SK-N-SH treated with all-trans-retinoic acid at 6 μM for 48 hours (cell line): ENCODE data around the gene KRTAP22-2.

Experiments used
- ATAC-seq: fragments of 200-7000 bp; cut with Tn5 transposase; 3 replicates; pipeline ENCODE4 v1.9.1; 2020; ENCODE audit warnings: mild to moderate bottlenecking, moderate library complexity
- ARNTL ChIP-seq: fragments of 450-650 bp; formaldehyde crosslinking; IDR thresholded peaks from 2 replicates; pipeline ENCODE4 v1.5.0; 2020; ENCODE audit warnings: low read depth, mild to moderate bottlenecking, moderate library complexity, borderline replicate concordance
- BACH2 ChIP-seq: fragments of 250-450 bp; sonication (Bioruptor Pico); IDR thresholded peaks from 2 replicates; pipeline ENCODE4 v1.9.0; 2021; ENCODE audit warnings: mild to moderate bottlenecking, borderline replicate concordance
- CSDC2 ChIP-seq: fragments of 250-450 bp; sonication (Bioruptor Pico); IDR thresholded peaks from 2 replicates; pipeline ENCODE4 v1.5.0; 2020; ENCODE audit warnings: mild to moderate bottlenecking, moderate library complexity
- ESRRG ChIP-seq: fragments of 250-450 bp; sonication (Bioruptor Pico); IDR thresholded peaks from 2 replicates; pipeline ENCODE4 v1.6.1; 2021; ENCODE audit warnings: mild to moderate bottlenecking
- GLIS3 ChIP-seq: fragments of 250-450 bp; sonication (Bioruptor Pico); IDR thresholded peaks from 2 replicates; pipeline ENCODE4 v1.5.0; 2020; ENCODE audit warnings: mild to moderate bottlenecking, moderate library complexity
- ISL1 ChIP-seq: fragments of 250-450 bp; sonication (Bioruptor Pico); IDR thresholded peaks from 2 replicates; pipeline ENCODE4 v2.1.2; 2022; ENCODE audit warnings: mild to moderate bottlenecking, moderate library complexity
- OSR1 ChIP-seq: fragments of 250-450 bp; sonication (Bioruptor Pico); IDR thresholded peaks from 2 replicates; pipeline ENCODE4 v1.8.0; 2022; ENCODE audit warnings: moderate library complexity, mild to moderate bottlenecking, inconsistent platforms
- PPARA ChIP-seq: fragments of 250-450 bp; sonication (Bioruptor Pico); IDR thresholded peaks from 2 replicates; pipeline ENCODE4 v1.5.0; 2020; ENCODE audit warnings: mild to moderate bottlenecking, borderline replicate concordance
- RARB ChIP-seq: fragments of 250-450 bp; sonication (Bioruptor Pico); IDR thresholded peaks from 2 replicates; pipeline ENCODE4 v1.8.0; 2021; ENCODE audit warnings: mild to moderate bottlenecking, moderate library complexity
- SNAI2 ChIP-seq: fragments of 250-450 bp; sonication (Bioruptor Pico); IDR thresholded peaks from 2 replicates; pipeline ENCODE4 v1.5.0; 2020; ENCODE audit warnings: mild to moderate bottlenecking, moderate library complexity
- TCF4 ChIP-seq: fragments of 250-450 bp; sonication (Bioruptor Pico); IDR thresholded peaks from 2 replicates; pipeline ENCODE4 v1.8.0; 2021; ENCODE audit warnings: mild to moderate bottlenecking, moderate library complexity, borderline replicate concordance
- TOX ChIP-seq: fragments of 250-450 bp; sonication (Bioruptor Pico); IDR thresholded peaks from 2 replicates; pipeline ENCODE4 v1.8.0; 2021; ENCODE audit warnings: mild to moderate bottlenecking, moderate library complexity, borderline replicate concordance
- ZC3H10 ChIP-seq: fragments of 250-450 bp; sonication (Bioruptor Pico); IDR thresholded peaks from 2 replicates; pipeline ENCODE4 v1.5.1; 2021; ENCODE audit warnings: mild to moderate bottlenecking, moderate library complexity
- ZFP3 ChIP-seq: fragments of 250-450 bp; sonication (Bioruptor Pico); IDR thresholded peaks from 2 replicates; pipeline ENCODE4 v1.5.0; 2020; ENCODE audit warnings: mild to moderate bottlenecking, moderate library complexity
- ZFP30 ChIP-seq: fragments of 450-650 bp; formaldehyde crosslinking; IDR thresholded peaks from 2 replicates; pipeline ENCODE4 v1.5.0; 2022; ENCODE audit warnings: mild to moderate bottlenecking, moderate library complexity
- ZNF70 ChIP-seq: fragments of 450-650 bp; formaldehyde crosslinking; IDR thresholded peaks from 2 replicates; pipeline ENCODE4 v1.5.0; 2020; ENCODE audit warnings: mild to moderate bottlenecking, moderate library complexity
- ZNF8 ChIP-seq: fragments of 450-650 bp; formaldehyde crosslinking; IDR thresholded peaks from 2 replicates; pipeline ENCODE4 v1.5.0; 2020; ENCODE audit warnings: mild to moderate bottlenecking, moderate library complexity
- TF ChIP-seq, protein P1 (sequence below): fragments of 250-450 bp; sonication (Bioruptor Pico); IDR thresholded peaks from 2 replicates; pipeline ENCODE4 v1.5.1; 2020; ENCODE audit warnings: low read depth, mild to moderate bottlenecking, moderate library complexity
- TF ChIP-seq, protein P2 (sequence below): fragments of 250-450 bp; sonication (Bioruptor Pico); IDR thresholded peaks from 2 replicates; pipeline ENCODE4 v1.5.0; 2020; ENCODE audit warnings: mild to moderate bottlenecking, moderate library complexity
- TF ChIP-seq, protein P3 (sequence below): fragments of 250-450 bp; sonication (Bioruptor Pico); IDR thresholded peaks from 2 replicates; pipeline ENCODE4 v1.5.1; 2021; ENCODE audit warnings: mild to moderate bottlenecking, moderate library complexity
- TF ChIP-seq, protein P4 (sequence below): fragments of 250-450 bp; sonication (Bioruptor Pico); IDR thresholded peaks from 2 replicates; pipeline ENCODE4 v1.8.0; 2021; ENCODE audit warnings: low read depth, mild to moderate bottlenecking, moderate library complexity, borderline replicate concordance

The KRTAP22-2 gene

DNA sequence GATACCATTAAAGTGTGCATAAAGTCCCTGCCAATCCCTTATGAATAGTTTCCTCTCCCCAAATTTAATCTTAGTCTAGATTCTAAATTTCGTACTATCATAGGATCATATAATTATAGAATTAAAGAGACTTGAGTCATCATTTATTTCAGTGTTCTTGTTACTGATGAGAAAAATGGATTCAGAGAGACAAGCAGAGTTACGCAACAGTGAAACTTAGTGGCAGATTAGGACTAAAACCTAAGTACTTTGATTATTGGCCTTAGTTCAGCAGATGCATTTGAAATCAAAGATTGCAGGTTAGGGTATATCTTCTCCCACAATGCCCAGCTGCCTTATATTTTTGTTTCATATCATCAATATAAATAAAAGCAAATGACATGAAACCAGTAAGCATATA is 28.2 kb downstream of the KRTAP22-2 start:
- ATAC-seq: no peak
- TF ChIP-seq, protein P1, sequence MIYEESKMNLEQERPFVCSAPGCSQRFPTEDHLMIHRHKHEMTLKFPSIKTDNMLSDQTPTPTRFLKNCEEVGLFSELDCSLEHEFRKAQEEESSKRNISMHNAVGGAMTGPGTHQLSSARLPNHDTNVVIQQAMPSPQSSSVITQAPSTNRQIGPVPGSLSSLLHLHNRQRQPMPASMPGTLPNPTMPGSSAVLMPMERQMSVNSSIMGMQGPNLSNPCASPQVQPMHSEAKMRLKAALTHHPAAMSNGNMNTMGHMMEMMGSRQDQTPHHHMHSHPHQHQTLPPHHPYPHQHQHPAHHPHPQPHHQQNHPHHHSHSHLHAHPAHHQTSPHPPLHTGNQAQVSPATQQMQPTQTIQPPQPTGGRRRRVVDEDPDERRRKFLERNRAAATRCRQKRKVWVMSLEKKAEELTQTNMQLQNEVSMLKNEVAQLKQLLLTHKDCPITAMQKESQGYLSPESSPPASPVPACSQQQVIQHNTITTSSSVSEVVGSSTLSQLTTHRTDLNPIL (CRISPR knock-in tag): no peak
- TF ChIP-seq ZFP3 (CRISPR knock-in tag) (no peak), SNAI2 (CRISPR knock-in tag) (no peak), ARNTL (CRISPR knock-in tag) (no peak)

DNA sequence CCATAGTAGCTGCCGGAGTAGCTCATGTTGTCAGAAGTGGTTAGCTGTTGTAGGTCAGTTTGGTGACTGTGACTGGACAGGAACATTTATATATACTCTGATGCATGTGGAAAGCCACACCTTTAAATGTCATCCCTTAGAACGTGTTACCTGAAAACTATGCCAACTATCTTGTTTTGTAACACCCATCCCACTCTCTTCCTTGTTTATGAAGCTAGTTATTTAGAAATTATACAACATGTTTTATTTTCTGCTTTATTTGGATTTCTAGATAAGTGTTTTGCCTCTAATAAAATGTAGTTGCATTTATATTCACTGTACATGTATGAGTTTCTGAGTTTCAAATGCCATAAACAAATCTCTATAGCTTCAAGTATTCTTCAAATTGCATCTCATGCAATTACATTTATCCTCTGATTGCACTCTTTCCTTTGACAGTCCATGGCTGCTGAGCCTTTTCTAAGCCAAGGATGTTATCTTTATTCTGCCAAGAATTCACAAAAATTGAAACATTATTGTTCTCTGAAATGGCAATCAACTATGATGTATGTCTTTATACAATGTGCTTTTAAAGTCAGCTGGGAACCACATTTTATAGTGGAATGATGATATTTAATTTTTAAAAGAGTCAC is 28.8 kb downstream of the KRTAP22-2 start, which contains the start of gene KRTAP19-7:
Gene KRTAP19-7 (minus strand): TSS at position 51 of the 632 bp plus-strand sequence. CDS start 25 bp downstream, at position 26.
- TF ChIP-seq ZC3H10 (CRISPR knock-in tag) (no peak), BACH2 (no peak), TCF4 (CRISPR knock-in tag) (no peak), RARB (no peak), ZNF8 (CRISPR knock-in tag) (no peak), OSR1 (CRISPR knock-in tag) (no peak)
- TF ChIP-seq, protein P1 (CRISPR knock-in tag): no peak
- TF ChIP-seq, protein P2, sequence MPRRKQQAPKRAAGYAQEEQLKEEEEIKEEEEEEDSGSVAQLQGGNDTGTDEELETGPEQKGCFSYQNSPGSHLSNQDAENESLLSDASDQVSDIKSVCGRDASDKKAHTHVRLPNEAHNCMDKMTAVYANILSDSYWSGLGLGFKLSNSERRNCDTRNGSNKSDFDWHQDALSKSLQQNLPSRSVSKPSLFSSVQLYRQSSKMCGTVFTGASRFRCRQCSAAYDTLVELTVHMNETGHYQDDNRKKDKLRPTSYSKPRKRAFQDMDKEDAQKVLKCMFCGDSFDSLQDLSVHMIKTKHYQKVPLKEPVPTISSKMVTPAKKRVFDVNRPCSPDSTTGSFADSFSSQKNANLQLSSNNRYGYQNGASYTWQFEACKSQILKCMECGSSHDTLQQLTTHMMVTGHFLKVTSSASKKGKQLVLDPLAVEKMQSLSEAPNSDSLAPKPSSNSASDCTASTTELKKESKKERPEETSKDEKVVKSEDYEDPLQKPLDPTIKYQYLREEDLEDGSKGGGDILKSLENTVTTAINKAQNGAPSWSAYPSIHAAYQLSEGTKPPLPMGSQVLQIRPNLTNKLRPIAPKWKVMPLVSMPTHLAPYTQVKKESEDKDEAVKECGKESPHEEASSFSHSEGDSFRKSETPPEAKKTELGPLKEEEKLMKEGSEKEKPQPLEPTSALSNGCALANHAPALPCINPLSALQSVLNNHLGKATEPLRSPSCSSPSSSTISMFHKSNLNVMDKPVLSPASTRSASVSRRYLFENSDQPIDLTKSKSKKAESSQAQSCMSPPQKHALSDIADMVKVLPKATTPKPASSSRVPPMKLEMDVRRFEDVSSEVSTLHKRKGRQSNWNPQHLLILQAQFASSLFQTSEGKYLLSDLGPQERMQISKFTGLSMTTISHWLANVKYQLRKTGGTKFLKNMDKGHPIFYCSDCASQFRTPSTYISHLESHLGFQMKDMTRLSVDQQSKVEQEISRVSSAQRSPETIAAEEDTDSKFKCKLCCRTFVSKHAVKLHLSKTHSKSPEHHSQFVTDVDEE (CRISPR knock-in tag): no peak
- TF ChIP-seq, protein P3, sequence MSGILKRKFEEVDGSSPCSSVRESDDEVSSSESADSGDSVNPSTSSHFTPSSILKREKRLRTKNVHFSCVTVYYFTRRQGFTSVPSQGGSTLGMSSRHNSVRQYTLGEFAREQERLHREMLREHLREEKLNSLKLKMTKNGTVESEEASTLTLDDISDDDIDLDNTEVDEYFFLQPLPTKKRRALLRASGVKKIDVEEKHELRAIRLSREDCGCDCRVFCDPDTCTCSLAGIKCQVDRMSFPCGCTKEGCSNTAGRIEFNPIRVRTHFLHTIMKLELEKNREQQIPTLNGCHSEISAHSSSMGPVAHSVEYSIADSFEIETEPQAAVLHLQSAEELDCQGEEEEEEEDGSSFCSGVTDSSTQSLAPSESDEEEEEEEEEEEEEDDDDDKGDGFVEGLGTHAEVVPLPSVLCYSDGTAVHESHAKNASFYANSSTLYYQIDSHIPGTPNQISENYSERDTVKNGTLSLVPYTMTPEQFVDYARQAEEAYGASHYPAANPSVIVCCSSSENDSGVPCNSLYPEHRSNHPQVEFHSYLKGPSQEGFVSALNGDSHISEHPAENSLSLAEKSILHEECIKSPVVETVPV: no peak

DNA sequence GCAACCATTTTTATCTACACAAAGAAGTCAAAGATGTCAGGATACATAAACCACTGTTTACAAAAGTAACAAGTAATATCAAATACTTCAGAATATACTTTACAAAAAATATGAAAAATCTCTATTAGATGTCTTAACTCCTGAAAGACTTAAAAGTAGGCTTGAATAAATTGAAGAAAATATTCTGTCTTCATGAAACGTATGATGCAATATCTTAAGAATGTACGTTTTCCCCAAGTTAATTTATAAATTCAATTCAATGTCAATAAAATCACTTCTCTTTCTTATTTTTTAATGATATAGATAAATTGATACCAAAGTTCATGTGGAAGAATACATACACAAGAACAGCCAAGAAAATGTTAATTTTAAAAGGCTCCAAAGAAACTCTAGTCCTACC is 35.1 kb downstream of the KRTAP22-2 start:
- no peak for TF ChIP-seq OSR1 (CRISPR knock-in tag)
- TF ChIP-seq BACH2: no peak
- TF ChIP-seq, protein P4, sequence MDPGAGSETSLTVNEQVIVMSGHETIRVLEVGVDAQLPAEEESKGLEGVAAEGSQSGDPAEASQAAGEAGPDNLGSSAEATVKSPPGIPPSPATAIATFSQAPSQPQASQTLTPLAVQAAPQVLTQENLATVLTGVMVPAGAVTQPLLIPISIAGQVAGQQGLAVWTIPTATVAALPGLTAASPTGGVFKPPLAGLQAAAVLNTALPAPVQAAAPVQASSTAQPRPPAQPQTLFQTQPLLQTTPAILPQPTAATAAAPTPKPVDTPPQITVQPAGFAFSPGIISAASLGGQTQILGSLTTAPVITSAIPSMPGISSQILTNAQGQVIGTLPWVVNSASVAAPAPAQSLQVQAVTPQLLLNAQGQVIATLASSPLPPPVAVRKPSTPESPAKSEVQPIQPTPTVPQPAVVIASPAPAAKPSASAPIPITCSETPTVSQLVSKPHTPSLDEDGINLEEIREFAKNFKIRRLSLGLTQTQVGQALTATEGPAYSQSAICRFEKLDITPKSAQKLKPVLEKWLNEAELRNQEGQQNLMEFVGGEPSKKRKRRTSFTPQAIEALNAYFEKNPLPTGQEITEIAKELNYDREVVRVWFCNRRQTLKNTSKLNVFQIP (CRISPR knock-in tag): no peak
- TF ChIP-seq ZC3H10 (CRISPR knock-in tag): no peak
- no peak for TF ChIP-seq ZFP30 (CRISPR knock-in tag)
- TF ChIP-seq RARB: no peak
- no peak for TF ChIP-seq ZNF70 (CRISPR knock-in tag)
- no peak for TF ChIP-seq GLIS3 (CRISPR knock-in tag)
- no peak for TF ChIP-seq ZNF8 (CRISPR knock-in tag)
- TF ChIP-seq ESRRG (CRISPR knock-in tag): no peak
- no peak for TF ChIP-seq PPARA (CRISPR knock-in tag)
- TF ChIP-seq ISL1 (CRISPR knock-in tag): no peak
- TF ChIP-seq, protein P1 (CRISPR knock-in tag): no peak
- TF ChIP-seq ARNTL (CRISPR knock-in tag): no peak
- TF ChIP-seq SNAI2 (CRISPR knock-in tag): no peak
- no peak for TF ChIP-seq TCF4 (CRISPR knock-in tag)
- no peak for TF ChIP-seq CSDC2 (CRISPR knock-in tag)
- TF ChIP-seq ZFP3 (CRISPR knock-in tag): no peak
- no peak for TF ChIP-seq TOX (CRISPR knock-in tag)
- no peak for ATAC-seq

More for the DNA sequence above, 28.8 kb downstream of the KRTAP22-2 start, which contains the start of gene KRTAP19-7:
- ATAC-seq: no peak
